ENCODE measurements around the gene NATD1. TPM values are rescaled to one million over a fixed set of nuclear protein-coding genes. Genes with fewer than 3 reads are reported as not detected.

NATD1 gene
- total and polyA plus RNA-seq, 4 donors = 1.4 to 24.5 (median 2.9) TPM

DNA sequence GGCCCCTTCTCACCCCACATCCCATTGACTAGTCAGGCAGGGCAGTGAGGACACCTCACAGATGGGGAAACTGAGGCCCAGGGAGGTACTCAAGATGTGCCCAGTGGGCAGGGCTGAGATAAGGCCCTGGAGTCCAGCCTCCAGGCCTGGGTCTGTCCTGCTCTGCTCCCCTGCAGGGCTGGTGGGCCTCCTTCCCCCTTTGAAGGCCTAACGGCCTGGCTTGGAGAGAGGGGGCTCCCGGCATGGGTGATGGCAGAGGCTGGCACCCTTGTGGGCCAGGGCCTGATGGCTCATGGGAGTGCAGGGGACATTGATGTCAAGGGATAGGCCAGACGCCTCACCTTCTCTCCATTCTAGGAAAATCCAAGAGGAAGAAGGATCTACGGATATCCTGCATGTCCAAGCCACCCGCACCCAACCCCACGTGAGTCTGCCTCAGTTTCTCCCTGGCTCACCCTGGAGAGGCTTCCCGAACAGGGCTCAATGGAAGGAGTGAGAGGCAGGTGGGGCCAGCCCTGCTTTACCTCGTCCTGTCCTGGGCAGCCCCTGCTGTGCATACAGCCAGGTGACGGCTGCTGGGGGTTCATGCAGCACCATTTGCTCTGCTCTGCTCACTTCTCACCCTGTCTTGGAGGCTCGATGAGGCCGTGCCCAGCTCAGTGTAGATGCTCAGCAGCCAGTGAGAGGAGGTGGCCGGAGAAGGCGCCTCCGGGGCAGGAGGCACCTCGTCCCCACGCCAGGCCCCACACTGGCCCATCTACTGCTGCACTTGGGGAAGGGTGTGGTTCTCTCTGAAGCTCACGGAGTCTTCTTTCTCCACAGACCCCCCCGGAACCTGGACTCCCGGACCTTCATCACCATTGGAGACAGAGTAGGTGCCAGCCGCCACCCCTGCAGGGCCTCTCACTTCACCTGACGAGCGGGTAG is 45.1 kb upstream of the NATD1 start (continued):
- TF ChIP-seq REST (IDR thresholded peaks at IDR 0.05) = no peak
- no peak for TF ChIP-seq CTCF (IDR thresholded peaks at IDR 0.05; ENCODE audit: low read depth, low read length, missing input control)
- TF ChIP-seq HNF4A (conservative IDR thresholded peaks at IDR 0.05) = no peak
- no peak for TF ChIP-seq EGR1 (IDR thresholded peaks at IDR 0.05; ENCODE audit: low read depth in 2 of 2)
- TF ChIP-seq FOXA1 (IDR thresholded peaks at IDR 0.05) = no peak
- TF ChIP-seq NR2F2 (IDR thresholded peaks at IDR 0.05) = no peak
- TF ChIP-seq FOXA2 (IDR thresholded peaks at IDR 0.05) = no peak
- no peak for TF ChIP-seq SP1 (IDR thresholded peaks at IDR 0.05)
- TF ChIP-seq HNF4G (IDR thresholded peaks at IDR 0.05) = no peak

GRCh38 chr17:21297597-21297996 is 44.4 kb upstream of the NATD1 start:
- H3K27me3 ChIP-seq (ENCODE audit: control insufficient read depth in 4 of 4, insufficient read depth in 4 of 4, low read length in 3 of 4) = no peaks in the 10 kb centered on the region
- DNase-seq (ENCODE audit: low spot score) = no peak
- H3K27ac ChIP-seq (ENCODE audit: low read depth in 1 of 2, low read length in 2 of 2) = no peak overlapping the region
- WGBS = 69% methylated on average over 10 of the region's 10 CpGs
- H3K9me3 ChIP-seq (ENCODE audit: control insufficient read depth in 4 of 4, low read length in 3 of 4) = no peaks in the 10 kb centered on the region
- H3K4me3 ChIP-seq (ENCODE audit: low read depth in 1 of 3, low read length in 3 of 3) = no peak overlapping the region
- peaks cover 0 to 14% (median 0%) of the 10 kb centered on the region in 4 donors for H3K4me1 ChIP-seq (ENCODE audit: control insufficient read depth in 4 of 4, insufficient read depth in 4 of 4, low read length in 3 of 4)
- peaks cover 3 to 41% (median 26%) of the 10 kb centered on the region in 4 donors for H3K36me3 ChIP-seq (ENCODE audit: control insufficient read depth in 4 of 4, insufficient read depth in 3 of 4, low read depth in 1 of 4, low read length in 3 of 4)
- no peak for TF ChIP-seq YY1 (IDR thresholded peaks at IDR 0.05)
- TF ChIP-seq RAD21 (IDR thresholded peaks at IDR 0.05) = no peak
- TF ChIP-seq FOXA2 (IDR thresholded peaks at IDR 0.05) = no peak
- TF ChIP-seq EGR1 (IDR thresholded peaks at IDR 0.05; ENCODE audit: low read depth in 2 of 2) = no peak
- no peak for TF ChIP-seq GABPA (IDR thresholded peaks at IDR 0.05 in 1 of 2, conservative IDR thresholded peaks at IDR 0.05 in 1 of 2)
- TF ChIP-seq SP1 (IDR thresholded peaks at IDR 0.05) = no peak
- TF ChIP-seq RXRA (IDR thresholded peaks at IDR 0.05) = no peak
- TF ChIP-seq CTCF (IDR thresholded peaks at IDR 0.05; ENCODE audit: low read depth, low read length, missing input control) = no peak
- TF ChIP-seq, protein P1, sequence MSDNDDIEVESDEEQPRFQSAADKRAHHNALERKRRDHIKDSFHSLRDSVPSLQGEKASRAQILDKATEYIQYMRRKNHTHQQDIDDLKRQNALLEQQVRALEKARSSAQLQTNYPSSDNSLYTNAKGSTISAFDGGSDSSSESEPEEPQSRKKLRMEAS (IDR thresholded peaks at IDR 0.05) = no peak
- TF ChIP-seq HNF4G (IDR thresholded peaks at IDR 0.05) = no peak
- TF ChIP-seq HNF4A (conservative IDR thresholded peaks at IDR 0.05) = no peak
- no peak for TF ChIP-seq FOXA1 (IDR thresholded peaks at IDR 0.05)
- no peak for TF ChIP-seq JUND (IDR thresholded peaks at IDR 0.05)
- no peak for TF ChIP-seq ATF3 (IDR thresholded peaks at IDR 0.05)
- TF ChIP-seq NR2F2 (IDR thresholded peaks at IDR 0.05) = no peak
- no peak for TF ChIP-seq REST (IDR thresholded peaks at IDR 0.05)
- no peak for TF ChIP-seq TAF1 (conservative IDR thresholded peaks at IDR 0.05)
- no peak overlapping the region for H3K9ac ChIP-seq (ENCODE audit: low read depth in 1 of 2, low read length in 2 of 2)

All from liver (tissue), 9 donors.